NCI-H460 (cell line): Measurements from ENCODE around the gene LGMN. TPM values are rescaled to one million over a fixed set of nuclear protein-coding genes. Genes with fewer than 3 reads are reported as not detected.
A peak's percentile ranks its signal among the peaks of the same experiment; 100 is the strongest.
"Not testable (repeated sequence)": the region's sequence is repeated elsewhere in the genome, so short reads cannot be mapped to it uniquely, and the experiment has no call there.

ENCODE experiments used
- DNase-seq: peaks from one replicate; pipeline ENCODE4 v3.0.0-alpha.2; 2016; ENCODE audit warnings: low read depth; ENCODE audit errors: extremely low read depth
- polyA plus RNA-seq: library from polyadenylated mRNA; depleted of rRNA; stranded (reverse); fragments of >200 nt; gene quantifications from 2 replicates; pipeline ENCODE4 v1.2.3, GENCODE V29; 2014; cell fraction: nucleus; rRNA removed
- total RNA-seq: library from RNA; depleted of rRNA; stranded (reverse); fragments of >200 nt; shearing (Covaris generic); gene quantifications from 2 replicates; pipeline ENCODE4 v1.2.3, GENCODE V29; 2014; rRNA removed

Gene LGMN
- total RNA-seq, result 54.1 and 55.4 TPM in 2 replicates
- 60.3 and 83.9 TPM in 2 replicates for polyA plus RNA-seq

- DNase-seq, result peak; percentile 93
These were observed at the start of gene LGMN for GRCh38 chr14:92748259-92749016. Gene LGMN, minus strand, starts transcription at chr14:92748627. Its CDS starts 15,841 bp downstream, at chr14:92732786.

- no peak for DNase-seq
These were observed 46.5 kb upstream of the LGMN start for GRCh38 chr14:92794961-92795360.

- no peak for DNase-seq
These were observed 46.1 kb upstream of the LGMN start for GRCh38 chr14:92794547-92794941.

- DNase-seq, result peak; percentile 97
These were observed 45.5 kb upstream of the LGMN start, which contains the start of gene GOLGA5 for GRCh38 chr14:92793709-92794546. Gene GOLGA5, plus strand, starts transcription at chr14:92794305. Its CDS starts 3,133 bp downstream, at chr14:92797438.

GRCh38 chr14:92792885-92793284 lies 44.5 kb upstream of the LGMN start:
- DNase-seq, result no peak

GRCh38 chr14:92789457-92790089 lies 41.1 kb upstream of the LGMN start:
- DNase-seq, result no peak

- DNase-seq, result no peak
These were observed 39.1 kb upstream of the LGMN start for GRCh38 chr14:92787554-92787953.

- no peak for DNase-seq
These were observed 38.0 kb upstream of the LGMN start for GRCh38 chr14:92786427-92786756.

- no peak for DNase-seq
These were observed 37.4 kb upstream of the LGMN start for GRCh38 chr14:92785667-92786426.

GRCh38 chr14:92783813-92784431 lies 35.5 kb upstream of the LGMN start:
- DNase-seq, result peak; percentile 70

GRCh38 chr14:92781350-92781749 lies 32.9 kb upstream of the LGMN start:
- no peak for DNase-seq

- no peak for DNase-seq
These were observed 32.2 kb upstream of the LGMN start for GRCh38 chr14:92780444-92781232.

- not testable (repeated sequence) for DNase-seq
These were observed 30.6 kb upstream of the LGMN start for GRCh38 chr14:92778868-92779565.

GRCh38 chr14:92775292-92775691 lies 26.9 kb upstream of the LGMN start:
- not testable (repeated sequence) for DNase-seq

GRCh38 chr14:92774572-92774971 lies 26.1 kb upstream of the LGMN start:
- DNase-seq, result no peak

- DNase-seq, result no peak
These were observed 22.1 kb upstream of the LGMN start for GRCh38 chr14:92770484-92770883.

GRCh38 chr14:92768795-92769194 lies 20.4 kb upstream of the LGMN start:
- no peak for DNase-seq

GRCh38 chr14:92768236-92768635 lies 19.8 kb upstream of the LGMN start:
- DNase-seq, result not testable (repeated sequence)
